ENCODE measurements around the gene LEPROT.

The LEPROT gene

DNA sequence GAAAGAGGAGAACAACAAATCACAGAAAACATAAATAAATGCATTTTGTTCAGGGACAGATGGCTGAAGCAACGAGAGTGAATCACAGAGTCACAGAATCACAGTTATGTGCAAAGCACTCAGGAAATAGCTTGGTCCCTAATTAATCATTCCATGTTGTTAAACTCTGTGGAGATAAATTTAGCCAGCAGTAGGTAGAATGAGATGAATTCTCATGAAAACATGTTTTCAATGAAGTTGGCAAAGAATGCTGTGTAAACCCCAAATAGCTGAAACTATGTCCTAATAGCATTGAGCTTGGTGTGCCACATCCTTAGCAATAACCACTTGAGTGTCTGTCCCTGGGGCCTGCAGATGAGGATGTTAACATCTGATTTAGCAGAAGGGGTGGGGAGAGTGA is 20.4 kb downstream of the LEPROT start:
- no peak for TF ChIP-seq CTCF (IDR thresholded peaks at IDR 0.05)
- Histone ChIP-seq H3K27ac (no peak overlapping the region), H3K4me1 (no peaks in the 10 kb centered on the region), H3K27me3 (ENCODE audit: control insufficient read depth, insufficient read depth, low read length) (no peaks in the 10 kb centered on the region), H3K36me3 (ENCODE audit: control insufficient read depth, insufficient read depth, low read length) (no peaks in the 10 kb centered on the region), H2AFZ (no peak overlapping the region), H3K4me2 (ENCODE audit: low read length) (no peak overlapping the region), H3K79me2 (no peaks in the 10 kb centered on the region), H3K4me3 (ENCODE audit: low read depth, low read length) (no peak overlapping the region), H3K9me3 (ENCODE audit: control insufficient read depth, low read length) (no peaks in the 10 kb centered on the region), H3K9ac (no peak overlapping the region)

- Histone ChIP-seq H3K4me3 (ENCODE audit: low read depth, low read length) (no peak overlapping the region), H2AFZ (no peak overlapping the region), H3K4me2 (ENCODE audit: low read length) (no peak overlapping the region), H3K79me2 (no peaks in the 10 kb centered on the region), H3K9ac (no peak overlapping the region), H3K27me3 (ENCODE audit: control insufficient read depth, insufficient read depth, low read length) (no peaks in the 10 kb centered on the region), H3K36me3 (ENCODE audit: control insufficient read depth, insufficient read depth, low read length) (no peaks in the 10 kb centered on the region), H3K9me3 (ENCODE audit: control insufficient read depth, low read length) (no peaks in the 10 kb centered on the region), H3K4me1 (no peaks in the 10 kb centered on the region), H3K27ac (no peak overlapping the region)
- no peak for TF ChIP-seq CTCF (IDR thresholded peaks at IDR 0.05)
Measured at GRCh38 chr1:65441464-65441863, 21.0 kb downstream of the LEPROT start.

GRCh38 chr1:65442442-65442841 is 22.0 kb downstream of the LEPROT start:
- Histone ChIP-seq H3K79me2 (no peaks in the 10 kb centered on the region), H3K9ac (no peak overlapping the region), H3K9me3 (ENCODE audit: control insufficient read depth, low read length) (no peaks in the 10 kb centered on the region), H3K4me2 (ENCODE audit: low read length) (no peak overlapping the region), H2AFZ (no peak overlapping the region), H3K4me3 (ENCODE audit: low read depth, low read length) (no peak overlapping the region), H3K36me3 (ENCODE audit: control insufficient read depth, insufficient read depth, low read length) (no peaks in the 10 kb centered on the region), H3K27ac (no peak overlapping the region), H3K4me1 (no peaks in the 10 kb centered on the region), H3K27me3 (ENCODE audit: control insufficient read depth, insufficient read depth, low read length) (no peaks in the 10 kb centered on the region)
- no peak for TF ChIP-seq CTCF (IDR thresholded peaks at IDR 0.05)

- no peaks in the 10 kb centered on the region for H3K79me2 ChIP-seq
- H3K27me3 ChIP-seq (ENCODE audit: control insufficient read depth, insufficient read depth, low read length), result no peaks in the 10 kb centered on the region
- no peaks in the 10 kb centered on the region for H3K4me1 ChIP-seq
- no peak overlapping the region for H3K27ac ChIP-seq
- H3K36me3 ChIP-seq (ENCODE audit: control insufficient read depth, insufficient read depth, low read length), result no peaks in the 10 kb centered on the region
- no peak overlapping the region for H3K4me3 ChIP-seq (ENCODE audit: low read depth, low read length)
- no peak overlapping the region for H2AFZ ChIP-seq
- TF ChIP-seq CTCF (IDR thresholded peaks at IDR 0.05), result no peak
- H3K9ac ChIP-seq, result no peak overlapping the region
- H3K4me2 ChIP-seq (ENCODE audit: low read length), result no peak overlapping the region
- no peaks in the 10 kb centered on the region for H3K9me3 ChIP-seq (ENCODE audit: control insufficient read depth, low read length)
Measured at GRCh38 chr1:65443647-65444046, 23.2 kb downstream of the LEPROT start.

DNA sequence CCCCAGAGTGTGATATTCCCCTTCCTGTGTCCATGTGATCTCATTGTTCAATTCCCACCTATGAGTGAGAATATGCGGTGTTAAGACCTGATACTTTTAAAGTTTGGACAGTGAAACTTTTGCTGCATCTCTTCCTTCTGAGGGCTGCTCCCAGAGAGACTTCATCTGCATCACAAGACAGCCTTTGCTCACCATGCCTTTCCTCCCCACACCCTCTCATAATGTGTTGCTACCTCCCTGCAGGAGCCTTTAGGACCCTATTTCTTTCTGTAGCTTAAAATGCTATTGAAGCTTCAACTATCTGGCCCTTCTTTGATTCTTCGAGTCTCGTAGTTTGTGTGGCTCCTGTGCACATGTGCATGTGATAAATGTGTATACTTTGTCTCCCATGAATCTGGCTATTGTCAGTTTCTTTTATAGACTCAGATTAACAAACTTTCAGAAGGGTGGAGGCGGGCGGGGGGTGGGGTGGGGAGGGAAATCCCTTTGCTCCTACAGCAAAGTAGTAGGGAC is 23.7 kb downstream of the LEPROT start:
- Histone ChIP-seq H3K27ac (no peak overlapping the region), H2AFZ (no peak overlapping the region), H3K36me3 (ENCODE audit: control insufficient read depth, insufficient read depth, low read length) (no peaks in the 10 kb centered on the region), H3K4me3 (ENCODE audit: low read depth, low read length) (no peak overlapping the region), H3K4me1 (no peaks in the 10 kb centered on the region), H3K27me3 (ENCODE audit: control insufficient read depth, insufficient read depth, low read length) (no peaks in the 10 kb centered on the region), H3K9me3 (ENCODE audit: control insufficient read depth, low read length) (no peaks in the 10 kb centered on the region), H3K79me2 (no peaks in the 10 kb centered on the region), H3K9ac (no peak overlapping the region), H3K4me2 (ENCODE audit: low read length) (no peak overlapping the region)
- TF ChIP-seq CTCF (IDR thresholded peaks at IDR 0.05), result no peak
